Type B pancreatic cell (in vitro differentiated cells): ENCODE data around the gene SLFN5. TPM values are rescaled to one million over a fixed set of nuclear protein-coding genes. Genes with fewer than 3 reads are reported as not detected.
"Not testable (repeated sequence)": the region's sequence is repeated elsewhere in the genome, so short reads cannot be mapped to it uniquely, and the experiment has no call there.

Source experiments
- DNase-seq: peaks from one replicate; pipeline ENCODE4 v3.0.0; 2021; ENCODE audit warnings: mixed read lengths; ENCODE audit not compliant: unreplicated experiment; ENCODE audit errors: extremely low spot score
- H3K27ac Mint-ChIP-seq: 2 replicates; pipeline ENCODE4 v1.8.0; 2021; ENCODE audit warnings: mild to moderate bottlenecking, mixed read lengths
- H3K27me3 Mint-ChIP-seq: 2 replicates; pipeline ENCODE4 v1.8.0; 2021; ENCODE audit warnings: mixed read lengths
- H3K36me3 Mint-ChIP-seq: 2 replicates; pipeline ENCODE4 v1.8.0; 2021; ENCODE audit warnings: mixed read lengths
- H3K4me1 Mint-ChIP-seq: one replicate; pipeline ENCODE4 v1.8.0; 2021; ENCODE audit warnings: mixed read lengths; ENCODE audit not compliant: unreplicated experiment
- H3K4me3 Mint-ChIP-seq: 2 replicates; pipeline ENCODE4 v1.8.0; 2021; ENCODE audit warnings: mild to moderate bottlenecking, mixed read lengths
- H3K9me3 Mint-ChIP-seq: 2 replicates; pipeline ENCODE4 v1.8.0; 2021; ENCODE audit warnings: mixed read lengths
- CTCF ChIP-seq: fragments of 200-600 bp; sonication (generic); conservative IDR thresholded peaks from 2 replicates; pipeline ENCODE4 v1.5.0; 2021; ENCODE audit warnings: antibody characterized with exemption, mild to moderate bottlenecking
- total RNA-seq: library from RNA; stranded (reverse); gene quantifications from 2 replicates; pipeline ENCODE4 v1.2.1, GENCODE V29; 2021; ENCODE audit warnings: low replicate concordance

The SLFN5 gene
- total RNA-seq, 1 donor from 2014 or later: 21.7 TPM

- no peak for DNase-seq
- Mint-ChIP-seq H3K4me3 (no peak overlapping the region), H3K27ac (peak overlapping the region; percentile 88), H3K4me1 (peaks cover 5% of the 10 kb centered on the region), H3K27me3 (peaks cover 20% of the 10 kb centered on the region), H3K9me3 (peaks cover 27% of the 10 kb centered on the region), H3K36me3 (peaks cover 10% of the 10 kb centered on the region)
- TF ChIP-seq CTCF: no peak
Observed at GRCh38 chr17:35298639-35299038, 55.8 kb downstream of the SLFN5 start.

GRCh38 chr17:35299135-35299534, 56.3 kb downstream of the SLFN5 start:
- TF ChIP-seq CTCF: no peak
- Mint-ChIP-seq H3K4me3 (peak overlapping the region; percentile 56), H3K9me3 (peaks cover 27% of the 10 kb centered on the region), H3K4me1 (peaks cover 5% of the 10 kb centered on the region), H3K36me3 (peaks cover 10% of the 10 kb centered on the region), H3K27ac (peak overlapping the region; percentile 88), H3K27me3 (peaks cover 17% of the 10 kb centered on the region)
- DNase-seq: no peak

- not testable (repeated sequence) for H3K36me3 Mint-ChIP-seq, H3K27ac Mint-ChIP-seq, H3K4me1 Mint-ChIP-seq, H3K9me3 Mint-ChIP-seq, DNase-seq, H3K4me3 Mint-ChIP-seq
- H3K27me3 Mint-ChIP-seq: peaks cover 21% of the 10 kb centered on the region
Observed at GRCh38 chr17:35309345-35309744, 66.5 kb downstream of the SLFN5 start.

GRCh38 chr17:35312346-35312745, 69.5 kb downstream of the SLFN5 start:
- no peak for TF ChIP-seq CTCF
- DNase-seq: no peak
- peaks cover 30% of the 10 kb centered on the region for H3K27me3 Mint-ChIP-seq
- H3K4me3 Mint-ChIP-seq: no peak overlapping the region
- H3K36me3 Mint-ChIP-seq: no peaks in the 10 kb centered on the region
- H3K9me3 Mint-ChIP-seq: no peaks in the 10 kb centered on the region
- peaks cover 13% of the 10 kb centered on the region for H3K4me1 Mint-ChIP-seq
- no peak overlapping the region for H3K27ac Mint-ChIP-seq

GRCh38 chr17:35312790-35313711, 70.2 kb downstream of the SLFN5 start:
- peak; percentile 88 for TF ChIP-seq CTCF
- Mint-ChIP-seq H3K36me3 (no peaks in the 10 kb centered on the region), H3K4me3 (peak overlapping the region; percentile 48), H3K27me3 (peaks cover 33% of the 10 kb centered on the region), H3K4me1 (peaks cover 13% of the 10 kb centered on the region), H3K9me3 (no peaks in the 10 kb centered on the region), H3K27ac (peak overlapping the region; percentile 34)
- DNase-seq: no peak

- H3K4me3 Mint-ChIP-seq: no peak overlapping the region
- H3K9me3 Mint-ChIP-seq: no peaks in the 10 kb centered on the region
- DNase-seq: no peak
- H3K36me3 Mint-ChIP-seq: no peaks in the 10 kb centered on the region
- TF ChIP-seq CTCF: no peak
- peaks cover 24% of the 10 kb centered on the region for H3K27me3 Mint-ChIP-seq
- H3K27ac Mint-ChIP-seq: no peak overlapping the region
- peaks cover 13% of the 10 kb centered on the region for H3K4me1 Mint-ChIP-seq
Observed at GRCh38 chr17:35313875-35314409, 71.1 kb downstream of the SLFN5 start.
